HS-5 (cell line): Measurements from ENCODE around the gene IGSF21.
"Not testable (repeated sequence)": the region's sequence is repeated elsewhere in the genome, so short reads cannot be mapped to it uniquely, and the experiment has no call there.

Source experiments
- DNase-seq: peaks from one replicate; pipeline ENCODE4 v3.0.0-alpha.2; 2012; ENCODE audit warnings: low read depth

The IGSF21 gene

GRCh38 chr1:18357622-18358230 lies 250.1 kb downstream of the IGSF21 start:
- DNase-seq, result no peak

- DNase-seq, result no peak
These were observed 251.0 kb downstream of the IGSF21 start for GRCh38 chr1:18358600-18358999.

GRCh38 chr1:18360251-18360650 lies 252.7 kb downstream of the IGSF21 start:
- DNase-seq, result no peak

- DNase-seq, result no peak
These were observed 254.6 kb downstream of the IGSF21 start for GRCh38 chr1:18362150-18362549.

- no peak for DNase-seq
These were observed 255.8 kb downstream of the IGSF21 start for GRCh38 chr1:18363436-18363835.

- DNase-seq, result no peak
These were observed 257.6 kb downstream of the IGSF21 start for GRCh38 chr1:18365099-18365705.

GRCh38 chr1:18372505-18372904 lies 264.9 kb downstream of the IGSF21 start:
- DNase-seq, result not testable (repeated sequence)

- no peak for DNase-seq
These were observed 265.6 kb downstream of the IGSF21 start for GRCh38 chr1:18373151-18373550.

GRCh38 chr1:18373882-18374493 lies 266.4 kb downstream of the IGSF21 start:
- no peak for DNase-seq

- no peak for DNase-seq
These were observed 269.1 kb downstream of the IGSF21 start for GRCh38 chr1:18376661-18377060.

GRCh38 chr1:18380288-18380687 lies 272.7 kb downstream of the IGSF21 start:
- DNase-seq, result no peak

GRCh38 chr1:18384059-18384458 lies 276.5 kb downstream of the IGSF21 start:
- DNase-seq, result no peak

- DNase-seq, result no peak
These were observed 276.9 kb downstream of the IGSF21 start for GRCh38 chr1:18384471-18384870.

GRCh38 chr1:18385239-18385790 lies 277.7 kb downstream of the IGSF21 start:
- DNase-seq, result no peak

GRCh38 chr1:18386591-18386990 lies 279.0 kb downstream of the IGSF21 start:
- no peak for DNase-seq

GRCh38 chr1:18387307-18387706 lies 279.7 kb downstream of the IGSF21 start:
- no peak for DNase-seq

GRCh38 chr1:18390953-18391352 lies 283.4 kb downstream of the IGSF21 start:
- no peak for DNase-seq

GRCh38 chr1:18394563-18395156 lies 287.1 kb downstream of the IGSF21 start:
- DNase-seq, result no peak

GRCh38 chr1:18396247-18396980 lies 288.8 kb downstream of the IGSF21 start:
- DNase-seq, result peak; percentile 2

- no peak for DNase-seq
These were observed 290.0 kb downstream of the IGSF21 start for GRCh38 chr1:18397641-18398040.

GRCh38 chr1:18398791-18399530 lies 291.4 kb downstream of the IGSF21 start:
- no peak for DNase-seq
